Spleen (tissue), 7 donors: ENCODE results near the gene WDR59.

Source experiments
- CTCF ChIP-seq, 11 experiments: fragments of 200-600 bp in 7 of 11; fragments of 450-650 bp in 4 of 11; sonication (generic) in 4 of 11; IDR thresholded peaks in 8 of 11; conservative IDR thresholded peaks in 3 of 11; 1 replicate in 7 of 11; 2 replicates in 4 of 11; pipeline versions ENCODE4 v1.4.0 to v1.8.0; 2016 to 2021; ENCODE audit warnings: antibody characterized with exemption in 11 of 11, inconsistent platforms in 4 of 11, mild to moderate bottlenecking in 1 of 11
- POLR2A ChIP-seq, 3 donors: fragments of 450-650 bp; IDR thresholded peaks; one replicate each; pipeline ENCODE4 v1.5.1; 2017; ENCODE audit warnings: antibody characterized with exemption in 3 of 3, mild to moderate bottlenecking in 1 of 3
- donor health status: DM: no; HTN: no; CAD: no; lungs with moderate emphysema.
- donor health status: DM: no; HTN: no; CAD: no.
- donor health status: DM: no; HTN: no; CAD: no.

GRCh38 chr16:74832228-74832627 lies 152.7 kb downstream of the WDR59 start:
- TF ChIP-seq CTCF (IDR thresholded peaks at IDR 0.05 in 8 of 11, conservative IDR thresholded peaks at IDR 0.05 in 3 of 11) (no peak), POLR2A (IDR thresholded peaks at IDR 0.05) (no peak)
